Measurements from ENCODE around the gene WASF3.

Gene WASF3

DNA sequence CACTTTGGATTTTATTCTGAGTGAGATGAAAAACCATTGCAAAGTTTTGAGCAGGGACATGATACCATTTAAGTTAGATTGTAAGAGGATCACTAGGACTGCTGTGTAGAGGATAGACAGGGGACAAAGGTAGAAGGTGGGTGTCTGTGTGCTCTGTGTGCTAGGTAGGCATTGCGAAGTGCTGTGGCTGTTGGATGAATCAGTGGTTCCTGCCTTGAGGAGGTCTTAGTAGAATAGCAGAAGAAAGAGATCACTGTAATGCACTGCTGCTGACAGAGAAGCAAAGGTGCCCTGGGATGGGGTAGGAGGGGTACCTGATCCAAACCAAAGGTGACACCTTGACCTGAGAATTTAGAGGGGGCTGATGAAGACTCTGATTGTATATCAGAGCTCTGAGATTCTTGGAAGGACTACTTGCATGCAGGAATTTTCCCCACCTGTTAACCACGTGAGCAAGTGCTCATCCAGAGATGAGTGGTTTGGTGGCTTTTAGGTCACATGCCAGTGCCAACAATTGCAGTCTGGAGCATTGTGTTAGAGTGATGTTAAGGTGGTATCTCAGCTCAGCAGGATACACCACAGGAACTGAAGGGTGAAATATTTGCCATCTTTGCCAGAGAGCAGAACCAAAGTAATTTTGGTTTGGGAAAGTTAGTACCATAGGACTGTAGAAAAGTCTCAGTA lies 10.8 kb downstream of the WASF3 start:
- no peaks in the 10 kb centered on the region for H3K27me3 ChIP-seq (ENCODE audit: insufficient read depth, low read length)
- H3K4me1 ChIP-seq (ENCODE audit: insufficient read depth, low read length, severe bottlenecking) = no peaks in the 10 kb centered on the region
- H3K36me3 ChIP-seq (ENCODE audit: insufficient read depth, low read length) = no peaks in the 10 kb centered on the region
- H3K4me3 ChIP-seq (ENCODE audit: low read depth, low read length, poor library complexity, severe bottlenecking) = no peak overlapping the region
- H3K9me3 ChIP-seq (ENCODE audit: low read length) = no peaks in the 10 kb centered on the region
- no peak overlapping the region for H3K4me2 ChIP-seq (ENCODE audit: low read length)
- no peaks in the 10 kb centered on the region for H3F3A ChIP-seq (ENCODE audit: insufficient read depth, low read length)
- no peaks in the 10 kb centered on the region for H4K20me1 ChIP-seq (ENCODE audit: insufficient read depth, low read length)
- TF ChIP-seq, protein P1, sequence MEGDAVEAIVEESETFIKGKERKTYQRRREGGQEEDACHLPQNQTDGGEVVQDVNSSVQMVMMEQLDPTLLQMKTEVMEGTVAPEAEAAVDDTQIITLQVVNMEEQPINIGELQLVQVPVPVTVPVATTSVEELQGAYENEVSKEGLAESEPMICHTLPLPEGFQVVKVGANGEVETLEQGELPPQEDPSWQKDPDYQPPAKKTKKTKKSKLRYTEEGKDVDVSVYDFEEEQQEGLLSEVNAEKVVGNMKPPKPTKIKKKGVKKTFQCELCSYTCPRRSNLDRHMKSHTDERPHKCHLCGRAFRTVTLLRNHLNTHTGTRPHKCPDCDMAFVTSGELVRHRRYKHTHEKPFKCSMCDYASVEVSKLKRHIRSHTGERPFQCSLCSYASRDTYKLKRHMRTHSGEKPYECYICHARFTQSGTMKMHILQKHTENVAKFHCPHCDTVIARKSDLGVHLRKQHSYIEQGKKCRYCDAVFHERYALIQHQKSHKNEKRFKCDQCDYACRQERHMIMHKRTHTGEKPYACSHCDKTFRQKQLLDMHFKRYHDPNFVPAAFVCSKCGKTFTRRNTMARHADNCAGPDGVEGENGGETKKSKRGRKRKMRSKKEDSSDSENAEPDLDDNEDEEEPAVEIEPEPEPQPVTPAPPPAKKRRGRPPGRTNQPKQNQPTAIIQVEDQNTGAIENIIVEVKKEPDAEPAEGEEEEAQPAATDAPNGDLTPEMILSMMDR (IDR thresholded peaks at IDR 0.05; ENCODE audit: low read length) = no peak
- no peak for TF ChIP-seq EZH2 (IDR thresholded peaks at IDR 0.05; ENCODE audit: borderline replicate concordance, low read length)
- no peaks in the 10 kb centered on the region for H3K79me2 ChIP-seq (ENCODE audit: insufficient read depth, low read length)
- H3K27ac ChIP-seq (ENCODE audit: low read depth, low read length, poor library complexity, severe bottlenecking) = no peak overlapping the region
- no peak overlapping the region for H2AFZ ChIP-seq (ENCODE audit: low read length)
- H3K9me2 ChIP-seq (ENCODE audit: low read depth, low read length) = no peaks in the 10 kb centered on the region
- H3K9ac ChIP-seq (ENCODE audit: low read length) = no peak overlapping the region

DNA sequence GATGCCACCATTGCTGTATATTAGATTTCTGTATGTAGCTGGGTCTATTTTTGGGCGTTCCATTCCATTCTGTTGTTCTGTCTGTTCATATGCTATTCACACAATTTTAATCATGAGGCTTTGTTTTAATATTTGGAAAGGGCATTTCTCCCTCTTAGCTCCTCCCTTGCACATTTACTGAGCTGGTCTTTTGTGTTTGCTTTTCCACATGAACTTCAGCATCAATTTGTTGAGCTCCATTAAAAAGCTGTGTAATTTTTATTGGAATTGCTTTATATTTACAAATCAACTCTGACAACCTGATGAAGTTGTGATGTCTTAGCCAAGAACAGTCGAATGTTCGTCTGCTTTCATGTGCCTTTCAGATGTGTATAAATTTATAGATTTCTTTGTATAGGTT lies 14.0 kb downstream of the WASF3 start:
- Histone ChIP-seq H3K36me3 (ENCODE audit: insufficient read depth, low read length) (no peaks in the 10 kb centered on the region), H3K27me3 (ENCODE audit: insufficient read depth, low read length) (no peaks in the 10 kb centered on the region), H4K20me1 (ENCODE audit: insufficient read depth, low read length) (no peaks in the 10 kb centered on the region), H3K9ac (ENCODE audit: low read length) (no peak overlapping the region), H3K9me3 (ENCODE audit: low read length) (no peaks in the 10 kb centered on the region), H3K4me2 (ENCODE audit: low read length) (no peak overlapping the region), H3F3A (ENCODE audit: insufficient read depth, low read length) (no peaks in the 10 kb centered on the region), H3K4me1 (ENCODE audit: insufficient read depth, low read length, severe bottlenecking) (no peaks in the 10 kb centered on the region), H3K79me2 (ENCODE audit: insufficient read depth, low read length) (no peaks in the 10 kb centered on the region), H2AFZ (ENCODE audit: low read length) (no peak overlapping the region), H3K4me3 (ENCODE audit: low read depth, low read length, poor library complexity, severe bottlenecking) (no peak overlapping the region), H3K27ac (ENCODE audit: low read depth, low read length, poor library complexity, severe bottlenecking) (no peak overlapping the region), H3K9me2 (ENCODE audit: low read depth, low read length) (no peaks in the 10 kb centered on the region)
- TF ChIP-seq EZH2 (IDR thresholded peaks at IDR 0.05; ENCODE audit: borderline replicate concordance, low read length) = no peak
- TF ChIP-seq, protein P1 (IDR thresholded peaks at IDR 0.05; ENCODE audit: low read length) = no peak

- Histone ChIP-seq H3K79me2 (ENCODE audit: insufficient read depth, low read length) (no peaks in the 10 kb centered on the region), H2AFZ (ENCODE audit: low read length) (no peak overlapping the region), H3K27me3 (ENCODE audit: insufficient read depth, low read length) (no peaks in the 10 kb centered on the region), H3K9me2 (ENCODE audit: low read depth, low read length) (no peaks in the 10 kb centered on the region), H3K9ac (ENCODE audit: low read length) (no peak overlapping the region), H4K20me1 (ENCODE audit: insufficient read depth, low read length) (no peaks in the 10 kb centered on the region), H3K9me3 (ENCODE audit: low read length) (no peaks in the 10 kb centered on the region), H3K27ac (ENCODE audit: low read depth, low read length, poor library complexity, severe bottlenecking) (no peak overlapping the region), H3K4me3 (ENCODE audit: low read depth, low read length, poor library complexity, severe bottlenecking) (no peak overlapping the region), H3K4me1 (ENCODE audit: insufficient read depth, low read length, severe bottlenecking) (no peaks in the 10 kb centered on the region), H3K36me3 (ENCODE audit: insufficient read depth, low read length) (no peaks in the 10 kb centered on the region), H3K4me2 (ENCODE audit: low read length) (no peak overlapping the region), H3F3A (ENCODE audit: insufficient read depth, low read length) (no peaks in the 10 kb centered on the region)
- no peak for TF ChIP-seq EZH2 (IDR thresholded peaks at IDR 0.05; ENCODE audit: borderline replicate concordance, low read length)
- TF ChIP-seq, protein P1 (IDR thresholded peaks at IDR 0.05; ENCODE audit: low read length) = no peak
Measured at GRCh38 chr13:26575244-26575643, 17.8 kb downstream of the WASF3 start.
